HG02943 (cell line): ENCODE measurements around the gene PVALEF.

Experiments used
- ATAC-seq: cut with Tn5 transposase; IDR thresholded peaks from one replicate; pipeline ENCODE4 v1.9.1; 2021; ENCODE audit warnings: mild to moderate bottlenecking, low read depth, moderate library complexity; ENCODE audit not compliant: unreplicated experiment

Gene PVALEF

DNA sequence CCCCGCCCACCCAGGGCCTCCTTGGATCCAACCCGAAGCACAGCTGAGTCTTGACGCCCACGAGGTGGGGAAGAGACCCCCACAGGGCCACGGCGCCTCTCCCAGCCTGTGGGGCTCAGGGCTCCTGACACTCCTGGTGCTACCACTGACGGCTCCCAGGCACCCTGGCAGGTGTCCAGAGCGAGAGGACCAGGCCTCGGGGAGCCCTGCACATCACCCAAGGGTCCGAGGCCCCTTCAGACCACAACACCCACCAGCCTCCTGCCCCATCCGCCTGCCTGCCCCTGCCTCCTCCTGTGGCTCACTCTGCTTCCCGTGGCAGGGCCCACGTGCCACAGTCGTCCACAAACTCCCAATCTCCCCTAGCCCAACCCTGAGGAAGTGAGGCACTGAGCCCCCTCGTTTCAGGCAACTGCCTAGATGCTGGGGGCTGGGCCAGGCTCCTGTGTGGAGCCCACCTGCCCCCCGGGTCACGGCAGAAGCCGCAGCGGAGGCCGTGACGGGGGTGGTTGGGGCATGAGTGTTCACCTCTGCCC is 29.0 kb downstream of the PVALEF start:
- no peak for ATAC-seq

DNA sequence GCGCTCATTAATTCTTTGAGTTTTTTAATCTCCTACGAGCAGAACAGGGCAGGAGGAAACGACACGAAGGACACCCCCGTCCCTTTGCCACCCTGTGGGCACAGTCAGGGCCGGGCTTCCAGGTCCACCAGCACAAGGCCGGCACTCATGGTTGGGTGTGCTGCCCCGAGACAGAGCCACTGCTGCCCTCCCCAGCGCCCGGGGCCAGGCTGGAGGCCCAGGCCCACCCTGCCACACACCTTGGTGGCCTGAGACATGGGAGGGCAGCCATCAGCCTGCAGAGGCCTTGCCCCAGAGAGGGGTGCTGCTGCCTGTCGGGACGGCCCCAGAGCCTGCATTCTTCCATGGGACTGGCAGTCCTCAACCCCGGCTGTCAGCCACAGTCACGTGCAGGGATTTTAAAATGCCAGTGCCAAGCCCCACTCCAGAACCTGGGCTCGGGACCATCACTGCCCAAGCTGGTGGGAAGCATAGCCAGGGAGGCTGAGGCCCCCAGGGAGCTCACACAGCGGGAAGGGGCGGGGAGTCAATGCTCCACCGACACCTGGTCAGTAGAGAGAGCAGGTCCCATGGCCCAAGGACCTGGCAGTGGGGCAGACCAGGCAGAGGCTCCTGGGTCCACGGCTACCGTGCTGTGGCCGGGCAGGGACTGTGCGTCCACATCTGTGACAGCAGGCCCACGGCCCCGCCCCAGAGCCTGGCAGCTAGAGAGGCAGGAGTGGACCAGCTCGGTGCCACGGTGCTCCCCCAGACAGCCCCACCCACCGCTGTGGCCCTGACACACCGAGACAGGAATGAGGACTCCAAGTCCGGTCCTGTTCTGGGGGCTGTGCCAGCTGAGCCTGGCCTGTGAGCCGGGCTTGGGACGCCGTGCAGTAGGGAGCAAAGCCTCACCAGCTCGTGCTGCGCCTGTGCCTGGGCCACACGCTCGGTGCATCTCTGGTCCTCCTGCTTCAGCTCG is 29.9 kb downstream of the PVALEF start:
- ATAC-seq = no peak

DNA sequence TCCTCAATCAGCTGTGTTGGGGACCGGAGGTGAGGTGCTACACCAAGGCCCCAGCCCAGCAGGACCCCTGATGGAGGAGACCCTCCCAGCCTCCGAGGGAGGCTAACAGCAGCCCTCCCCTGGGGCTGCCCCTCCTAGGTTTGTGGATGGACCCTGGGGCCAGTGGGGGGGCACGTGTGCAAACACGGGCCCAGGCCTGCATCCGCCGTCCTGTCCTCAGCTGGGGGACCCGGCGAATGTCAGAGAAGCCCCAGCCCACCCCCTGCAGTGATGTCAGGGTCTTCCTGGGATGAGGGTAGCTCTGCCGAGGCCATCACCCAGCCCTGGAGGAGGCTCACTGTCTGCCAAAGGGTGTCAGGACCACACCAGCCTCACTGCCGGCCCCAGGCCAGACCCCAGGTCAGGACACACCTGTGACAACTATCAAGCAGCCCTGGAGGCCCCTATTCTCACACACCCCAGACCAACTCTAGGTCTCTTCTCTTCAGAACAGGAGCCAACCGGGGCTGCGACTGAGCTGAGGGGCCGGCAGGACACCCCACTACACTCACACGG is 30.7 kb downstream of the PVALEF start:
- ATAC-seq = no peak

DNA sequence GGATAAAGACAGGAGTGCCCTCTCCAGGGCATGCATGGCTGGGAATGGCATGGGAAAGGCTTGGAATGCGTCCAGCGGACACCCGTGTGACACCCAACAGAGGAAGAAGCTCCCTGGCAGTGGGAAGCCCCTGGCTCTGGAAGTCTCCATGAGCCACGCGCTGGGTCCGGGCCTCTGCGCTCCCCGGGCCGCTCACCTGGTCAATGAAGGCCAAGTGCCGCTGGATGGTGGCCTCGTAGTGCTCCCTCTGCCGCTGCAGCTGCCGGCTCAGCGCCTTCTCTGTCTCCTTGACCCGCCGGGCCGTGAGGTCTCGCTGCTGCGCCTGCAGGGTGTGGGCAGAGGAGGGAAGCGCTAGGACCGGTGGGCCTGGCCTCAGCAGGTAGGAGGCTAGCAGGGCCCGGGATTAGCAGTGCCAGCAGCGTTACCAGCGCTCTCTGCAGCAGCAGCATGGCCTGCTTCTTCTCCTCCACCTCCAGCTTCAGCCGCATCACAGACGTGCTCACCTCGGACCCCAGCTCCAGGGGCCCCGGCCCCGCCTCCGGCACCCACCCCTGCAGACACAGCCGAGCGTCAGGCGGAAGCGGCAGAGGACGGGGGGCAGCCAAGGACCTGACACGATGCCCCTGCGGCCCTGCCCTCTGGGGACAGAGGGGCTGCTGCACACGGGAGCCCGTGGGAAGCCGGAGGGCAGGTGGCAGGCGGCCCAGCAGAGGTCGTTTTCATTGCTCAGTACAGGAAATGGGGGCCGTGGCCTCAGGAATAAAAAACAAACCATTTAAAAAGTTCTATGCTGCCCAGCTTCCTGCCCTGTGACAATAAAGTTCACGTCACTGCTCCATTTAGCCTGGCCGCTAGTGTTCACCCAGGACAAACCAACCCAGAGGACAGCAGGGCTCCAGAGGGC is 31.4 kb downstream of the PVALEF start:
- ATAC-seq = no peak

DNA sequence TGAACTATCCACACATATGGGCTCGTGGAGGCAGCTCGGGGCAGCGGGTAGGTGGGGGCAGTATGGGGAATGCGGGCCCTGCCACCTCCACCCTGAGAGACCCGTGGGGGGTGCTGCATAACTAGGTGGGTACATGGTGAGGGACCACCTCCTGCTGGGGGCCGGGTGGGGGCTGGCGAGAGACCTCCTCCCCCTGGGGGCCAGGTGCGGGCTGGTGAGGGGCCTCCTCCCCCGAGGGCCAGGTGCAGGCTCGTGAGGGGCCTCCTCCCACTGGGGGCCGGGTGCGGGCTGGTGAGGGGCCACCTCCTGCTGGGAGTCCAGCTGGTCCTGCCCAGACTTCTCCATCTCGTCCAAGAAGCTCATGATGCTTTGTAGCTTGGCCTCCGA is 32.1 kb downstream of the PVALEF start:
- ATAC-seq = no peak

DNA sequence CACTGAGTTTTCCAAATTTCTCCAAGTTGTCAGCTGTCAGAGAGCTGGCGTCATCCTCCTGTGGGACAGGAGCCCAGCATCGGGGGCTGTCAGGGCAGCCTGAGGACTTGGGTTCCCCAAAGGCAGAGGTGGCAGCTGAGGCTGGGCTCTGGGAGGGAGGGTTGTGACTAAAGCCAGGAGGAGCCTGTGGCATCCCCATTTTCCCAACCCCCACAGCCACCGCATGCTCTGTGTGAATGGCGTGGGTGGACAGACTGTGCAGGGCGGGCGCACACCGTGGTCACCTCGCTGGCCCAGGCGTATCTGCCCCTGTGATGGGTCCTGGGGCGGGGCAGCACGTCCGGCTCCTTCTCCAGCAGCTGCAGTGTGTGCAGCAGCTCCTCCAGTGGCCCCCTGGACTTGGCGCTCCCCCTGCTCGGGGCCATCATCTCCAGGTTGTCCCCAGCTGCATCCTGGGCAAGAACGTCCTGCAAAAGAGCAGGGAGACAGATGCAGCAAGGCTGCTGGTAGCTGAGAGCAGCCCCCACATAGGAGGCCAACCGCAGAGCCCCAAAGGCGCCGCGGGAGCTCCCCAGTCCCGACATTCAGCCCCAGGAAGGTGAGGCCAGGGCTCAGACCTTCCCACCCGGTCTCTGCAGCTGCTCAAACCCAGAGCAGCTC is 32.7 kb downstream of the PVALEF start:
- ATAC-seq = no peak

DNA sequence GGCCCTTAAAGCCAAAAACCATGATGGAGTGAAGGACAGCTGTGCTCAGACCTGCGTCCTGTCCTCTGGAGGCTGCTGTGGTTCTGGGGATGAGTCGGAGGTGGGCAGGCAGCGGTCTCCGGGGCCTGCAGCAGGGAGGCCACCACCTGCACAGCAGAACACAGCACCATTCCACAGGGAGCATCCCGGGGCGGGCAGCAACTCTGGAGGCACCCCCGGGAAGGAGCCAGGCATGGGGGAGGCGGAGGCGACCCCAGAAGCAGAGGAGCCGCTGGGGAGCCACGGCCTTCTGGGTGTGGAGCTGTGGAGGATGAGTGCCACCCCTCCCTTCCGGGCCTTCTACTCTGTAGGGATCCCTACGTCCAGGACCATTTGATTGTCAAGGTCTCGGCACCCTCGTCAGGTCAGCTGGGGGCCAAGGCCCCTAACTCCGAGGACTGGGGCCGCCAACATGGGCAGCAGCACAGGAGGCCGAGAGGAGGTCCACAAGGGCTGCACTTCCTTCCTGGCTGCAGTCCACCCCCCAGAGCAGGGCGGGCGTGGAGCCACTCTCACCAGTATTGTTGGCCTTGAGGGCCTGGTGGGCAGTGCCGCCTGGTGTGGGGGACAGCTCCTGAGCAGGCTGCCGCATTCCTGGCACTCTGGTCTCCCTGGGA is 33.6 kb downstream of the PVALEF start:
- ATAC-seq = no peak

DNA sequence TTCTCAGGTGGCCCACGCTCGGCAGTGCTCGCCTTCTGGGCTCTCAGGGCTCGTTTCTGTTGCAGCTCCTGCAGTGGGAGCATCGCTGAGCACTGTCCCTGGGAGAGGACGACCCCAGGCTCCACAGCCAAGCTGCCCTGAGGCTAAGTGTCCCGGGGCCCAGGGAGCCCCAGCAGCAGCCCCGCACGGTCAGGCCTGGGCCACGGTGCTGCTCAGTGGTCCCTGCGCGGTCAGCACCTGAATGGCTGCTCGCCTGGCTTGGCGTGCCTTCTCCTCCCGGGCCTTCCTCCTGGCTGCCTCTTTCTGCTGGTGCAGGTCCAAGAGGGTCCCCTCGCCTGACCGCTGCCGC is 34.1 kb downstream of the PVALEF start:
- no peak for ATAC-seq

DNA sequence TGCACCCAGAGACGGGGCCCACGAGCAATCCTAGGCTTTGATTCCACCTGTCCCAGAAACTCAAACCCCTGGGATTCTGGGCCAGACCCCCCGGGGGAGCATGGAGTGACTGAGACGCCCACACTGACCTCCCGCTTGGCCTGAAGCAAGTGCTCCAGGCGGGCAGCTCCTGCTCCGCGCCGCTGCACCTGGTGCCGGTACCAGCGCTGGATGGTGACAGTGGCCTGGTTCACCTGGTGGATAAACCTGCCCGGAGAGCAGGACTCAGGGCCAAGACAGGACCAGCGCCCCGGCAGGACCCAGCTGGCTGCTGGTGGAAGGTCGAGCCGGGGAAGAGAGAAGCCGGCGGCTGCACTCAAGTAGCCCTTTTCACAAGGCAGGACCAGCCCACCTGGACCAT is 34.9 kb downstream of the PVALEF start:
- no peak for ATAC-seq

DNA sequence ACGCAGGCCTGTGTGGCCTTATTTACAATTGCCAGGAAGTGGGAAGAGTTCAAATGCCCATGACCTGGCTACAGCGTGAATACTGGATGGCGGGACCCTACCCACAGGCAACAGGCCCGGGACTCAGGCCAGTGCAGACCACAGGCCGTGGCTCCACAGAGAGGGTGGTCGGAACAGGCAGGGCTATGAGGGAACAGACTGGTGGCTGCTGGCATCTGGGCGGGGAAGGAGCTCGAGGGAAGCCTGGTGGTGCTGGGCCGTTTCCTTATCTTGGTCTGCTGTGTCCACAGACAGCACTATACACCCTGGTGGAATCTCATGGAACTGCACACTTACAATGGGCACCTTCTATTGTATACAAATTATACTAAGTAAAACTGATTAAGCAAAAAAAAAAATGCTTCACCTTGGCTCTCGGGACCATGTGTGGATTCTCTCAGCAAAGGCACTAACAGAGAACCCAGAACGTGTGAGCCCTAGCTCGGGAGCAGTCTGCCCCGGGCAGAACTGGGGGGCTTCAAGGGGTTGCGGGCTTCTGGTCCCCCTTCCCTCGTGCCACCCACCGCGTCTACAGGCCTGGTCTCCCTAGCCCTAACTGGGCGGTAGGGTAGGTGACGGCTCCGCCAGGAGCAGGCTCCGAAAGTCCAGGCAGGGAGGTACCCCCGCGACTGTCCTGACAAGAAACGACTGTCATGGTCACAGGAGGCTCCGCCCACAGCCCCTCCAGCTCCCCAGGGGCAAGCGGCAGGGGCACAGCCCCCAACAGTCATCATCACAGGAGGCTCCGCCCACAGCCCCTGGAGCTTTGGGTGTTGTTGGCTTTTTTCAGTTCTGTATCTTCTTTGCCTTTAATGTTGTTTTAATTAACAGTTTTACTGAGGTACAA is 35.6 kb downstream of the PVALEF start:
- ATAC-seq = no peak

DNA sequence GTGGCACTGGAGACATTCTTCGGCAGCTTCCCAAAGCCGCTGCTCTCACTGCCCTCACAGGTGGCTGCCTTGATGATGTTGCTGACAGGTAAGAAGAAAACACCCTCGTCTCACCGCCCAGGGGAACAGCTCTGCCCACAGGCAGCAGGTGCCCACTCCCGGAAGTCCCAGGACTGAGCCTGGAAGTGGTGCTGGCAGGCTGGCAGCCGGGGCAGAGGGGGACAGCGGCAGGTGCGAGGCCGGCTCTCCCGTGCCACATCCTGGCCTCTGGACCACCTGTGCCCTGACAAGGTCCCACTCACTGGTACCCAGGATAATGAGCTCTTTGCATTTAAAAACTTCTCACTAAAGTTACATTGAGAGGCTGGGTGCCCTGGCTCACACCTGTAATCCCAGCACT is 37.0 kb downstream of the PVALEF start:
- ATAC-seq = no peak

DNA sequence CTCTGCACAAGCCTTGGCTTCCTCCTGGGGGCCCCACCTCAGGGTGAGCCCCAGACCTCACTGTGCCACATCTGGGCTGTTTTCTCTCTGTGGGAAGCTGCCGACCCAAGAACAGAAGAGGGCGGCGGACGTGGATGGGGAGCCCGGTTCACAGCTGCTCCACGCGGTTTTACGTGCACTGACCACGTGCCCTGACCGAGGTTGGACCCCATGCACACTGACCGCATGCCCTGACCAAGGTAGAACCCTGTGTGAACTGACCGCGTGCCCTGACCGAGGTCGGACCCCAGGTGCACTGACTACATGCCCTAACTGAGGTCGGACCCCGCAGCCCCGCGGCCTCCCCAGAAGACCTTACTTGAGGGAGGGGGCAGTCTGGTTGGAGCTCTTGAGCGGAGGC is 37.8 kb downstream of the PVALEF start:
- ATAC-seq = no peak

DNA sequence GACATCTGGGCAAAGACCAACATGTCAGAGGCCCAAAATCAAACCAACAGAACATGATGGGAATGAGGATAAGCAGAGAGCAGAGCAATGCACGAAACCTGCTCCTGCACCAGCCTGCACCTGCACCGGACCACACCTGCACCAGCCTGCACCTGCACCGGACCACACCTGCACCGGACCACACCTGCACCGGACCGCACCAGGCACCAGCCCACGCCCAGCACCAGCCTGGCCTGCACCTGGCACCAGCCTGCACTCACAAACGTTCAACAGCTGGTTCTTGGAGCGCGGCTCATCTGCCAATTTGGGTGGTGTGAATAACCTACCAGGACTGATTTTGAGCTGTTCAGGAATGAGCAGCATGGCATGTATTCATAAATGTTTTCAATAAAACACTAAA is 39.3 kb downstream of the PVALEF start:
- no peak for ATAC-seq

DNA sequence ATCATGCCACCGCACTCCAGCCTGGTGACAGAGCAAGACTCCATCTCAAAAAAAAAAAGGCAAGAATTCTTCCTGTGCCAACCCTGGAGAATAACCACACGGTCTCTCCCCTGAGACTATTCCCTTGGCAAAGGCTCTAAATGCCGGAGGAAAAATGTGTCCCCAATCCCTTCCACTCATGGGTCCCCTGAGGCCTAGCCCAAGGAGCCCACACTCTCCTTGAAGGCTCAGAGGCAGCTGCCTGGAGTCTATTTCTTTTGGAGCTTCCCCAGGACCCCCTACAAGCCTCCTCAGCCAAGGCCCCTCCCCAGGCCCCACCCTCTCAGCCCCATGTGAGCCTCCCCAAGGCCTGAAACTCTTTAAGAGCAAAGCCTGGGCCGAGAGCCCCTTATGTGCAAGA is 40.9 kb downstream of the PVALEF start:
- ATAC-seq = no peak

DNA sequence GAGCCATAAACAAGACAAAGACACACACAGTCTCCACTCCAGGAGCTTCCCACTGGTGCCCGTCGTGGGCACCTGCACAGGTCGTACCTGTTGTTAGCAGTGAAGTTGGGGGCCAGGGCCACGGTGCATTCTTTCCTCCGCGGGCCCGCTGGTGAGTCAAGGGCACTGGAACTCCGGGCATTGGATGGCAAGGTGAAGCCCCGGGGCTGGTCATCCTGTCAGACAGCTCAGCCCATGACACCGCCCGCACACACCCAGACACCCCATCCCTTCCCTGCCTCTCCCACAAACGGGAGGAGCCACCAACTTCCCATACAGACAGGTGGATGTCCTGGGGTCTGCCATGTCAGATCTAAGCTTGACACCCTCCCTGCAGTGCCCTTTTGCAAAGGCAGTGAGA is 41.4 kb downstream of the PVALEF start:
- ATAC-seq = no peak

DNA sequence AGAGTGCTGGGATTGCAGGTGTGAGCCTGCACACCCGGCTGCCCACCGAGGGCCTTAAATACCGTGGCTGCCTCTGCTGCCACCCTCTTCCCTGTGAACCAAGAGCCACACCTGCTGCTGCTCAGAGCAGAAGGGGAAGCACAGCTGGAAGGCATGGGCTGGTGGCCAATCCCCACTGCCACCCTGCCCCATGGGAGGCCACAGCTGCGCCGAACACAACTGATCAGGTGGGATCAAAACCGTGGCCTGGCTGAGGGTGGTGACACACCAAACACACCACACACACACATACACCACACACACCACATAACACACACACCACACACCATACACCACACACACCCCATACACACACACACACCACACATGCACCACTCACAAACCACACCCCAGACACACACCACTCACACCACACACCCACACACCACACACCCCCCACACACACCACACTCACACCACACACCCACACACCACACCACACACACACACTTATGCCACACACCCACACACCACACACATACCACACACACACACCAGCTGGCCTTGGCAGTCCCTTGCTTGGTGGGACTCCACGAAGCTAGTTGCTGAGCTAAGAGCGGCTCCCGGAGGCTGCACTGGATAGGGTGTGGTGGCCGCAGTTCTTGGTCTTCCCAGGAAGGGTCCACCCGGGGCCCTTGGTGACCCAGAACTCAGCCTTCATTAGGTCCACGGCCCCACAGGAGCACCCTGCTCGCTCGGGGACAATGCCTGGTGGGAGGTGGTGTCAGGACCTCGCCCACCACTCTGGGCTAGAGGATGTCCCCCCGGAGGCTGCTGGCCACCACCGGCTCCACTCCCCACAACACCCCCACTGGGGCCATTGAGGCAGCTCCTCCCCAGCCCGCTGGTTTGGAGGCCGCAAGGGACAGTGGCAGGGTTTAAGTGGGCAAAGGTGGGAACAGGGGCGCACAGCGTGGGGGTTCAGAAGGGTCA is 42.6 kb downstream of the PVALEF start:
- no peak for ATAC-seq

DNA sequence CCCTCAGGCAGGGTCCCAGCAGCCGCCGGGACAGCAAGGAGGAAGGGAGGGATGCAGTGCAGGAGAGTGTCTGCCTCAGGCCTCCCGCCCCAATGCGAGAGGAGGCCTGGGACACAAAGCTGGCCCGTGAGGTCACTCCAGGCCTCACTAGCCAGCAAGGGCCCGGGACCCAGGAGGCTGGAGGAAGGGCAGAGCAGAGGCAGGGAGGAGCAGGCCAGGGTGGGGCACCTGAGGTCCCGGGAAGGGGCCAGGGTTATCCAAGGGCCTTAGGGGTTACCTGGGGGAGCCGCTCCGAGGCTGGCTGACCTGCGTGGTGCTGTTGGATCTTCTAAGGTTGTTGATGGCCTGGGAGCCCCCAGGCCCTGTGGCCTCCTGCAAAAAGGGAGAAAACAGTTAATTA is 43.3 kb downstream of the PVALEF start:
- ATAC-seq = no peak

DNA sequence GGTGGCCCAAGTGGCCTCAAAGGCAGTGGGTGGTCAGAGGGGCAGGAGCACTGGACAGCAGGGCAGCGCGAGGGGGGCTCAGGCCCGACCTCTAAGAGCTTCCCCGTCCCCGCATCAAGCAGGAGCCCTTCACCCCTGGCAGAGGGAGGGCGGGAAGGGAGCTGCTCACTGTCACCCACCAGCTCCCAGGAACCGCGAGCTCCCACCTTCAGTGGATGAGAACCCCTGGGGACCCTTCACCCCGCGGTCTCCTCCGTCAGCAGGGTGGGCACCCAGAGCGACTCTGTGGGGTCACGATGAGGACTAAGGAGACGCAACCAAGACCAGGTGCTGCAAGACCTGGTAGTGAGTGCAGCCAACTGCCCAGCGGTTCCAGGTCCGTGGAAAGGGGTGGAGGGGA is 43.8 kb downstream of the PVALEF start:
- ATAC-seq = no peak
